GM18511 (cell line): ENCODE results near the gene HDGFL3.
"Not testable (repeated sequence)": the region's sequence is repeated elsewhere in the genome, so short reads cannot be mapped to it uniquely, and the experiment has no call there.

Experiments
- ATAC-seq: cut with Tn5 transposase; IDR thresholded peaks from one replicate; pipeline ENCODE4 v1.9.1; 2021; ENCODE audit warnings: mild to moderate bottlenecking, moderate library complexity; ENCODE audit not compliant: unreplicated experiment

HDGFL3 gene

GRCh38 chr15:83198476-83198875 lies 9.1 kb downstream of the HDGFL3 start:
- ATAC-seq, result peak; percentile 32

- no peak for ATAC-seq
Observed at GRCh38 chr15:83194528-83194927, 13.1 kb downstream of the HDGFL3 start.

GRCh38 chr15:83193721-83194120 lies 13.9 kb downstream of the HDGFL3 start:
- no peak for ATAC-seq

GRCh38 chr15:83192742-83193141 lies 14.9 kb downstream of the HDGFL3 start:
- no peak for ATAC-seq

GRCh38 chr15:83190450-83190849 lies 17.2 kb downstream of the HDGFL3 start:
- no peak for ATAC-seq

GRCh38 chr15:83185561-83185960 lies 22.1 kb downstream of the HDGFL3 start:
- no peak for ATAC-seq

GRCh38 chr15:83178869-83179325 lies 28.7 kb downstream of the HDGFL3 start:
- ATAC-seq, result no peak

GRCh38 chr15:83178390-83178789 lies 29.2 kb downstream of the HDGFL3 start:
- no peak for ATAC-seq

- ATAC-seq, result no peak
Observed at GRCh38 chr15:83174891-83175290, 32.7 kb downstream of the HDGFL3 start.

GRCh38 chr15:83170474-83171165 lies 37.0 kb downstream of the HDGFL3 start:
- ATAC-seq, result no peak

- not testable (repeated sequence) for ATAC-seq
Observed at GRCh38 chr15:83169576-83169975, 38.0 kb downstream of the HDGFL3 start.

GRCh38 chr15:83166830-83167229 lies 40.8 kb downstream of the HDGFL3 start:
- no peak for ATAC-seq

GRCh38 chr15:83166218-83166617 lies 41.4 kb downstream of the HDGFL3 start:
- no peak for ATAC-seq

GRCh38 chr15:83164771-83165404 lies 42.7 kb downstream of the HDGFL3 start:
- no peak for ATAC-seq

- no peak for ATAC-seq
Observed at GRCh38 chr15:83164111-83164770, 43.4 kb downstream of the HDGFL3 start.

GRCh38 chr15:83163032-83163431 lies 44.6 kb downstream of the HDGFL3 start:
- ATAC-seq, result no peak

- no peak for ATAC-seq
Observed at GRCh38 chr15:83160741-83161140, 46.9 kb downstream of the HDGFL3 start.

GRCh38 chr15:83158393-83158792 lies 49.2 kb downstream of the HDGFL3 start:
- ATAC-seq, result no peak

GRCh38 chr15:83155942-83156341 lies 51.7 kb downstream of the HDGFL3 start:
- ATAC-seq, result no peak

- no peak for ATAC-seq
Observed at GRCh38 chr15:83153288-83153687, 54.3 kb downstream of the HDGFL3 start.

- ATAC-seq, result no peak
Observed at GRCh38 chr15:83144771-83145170, 62.9 kb downstream of the HDGFL3 start.

GRCh38 chr15:83142151-83142550 lies 65.5 kb downstream of the HDGFL3 start:
- ATAC-seq, result not testable (repeated sequence)
